GM23248 (cell line): ENCODE data around the gene RECQL.

Experiments used
- EZH2 ChIP-seq: fragments of 200-600 bp; sonication (generic); IDR thresholded peaks from 2 replicates; pipeline ENCODE4 v1.6.1; 2018; ENCODE audit warnings: antibody characterized with exemption, mild to moderate bottlenecking; ENCODE audit not compliant: insufficient read depth, poor library complexity, severe bottlenecking
- EZH2phosphoT487 ChIP-seq: fragments of 200-600 bp; sonication (generic); IDR thresholded peaks from 2 replicates; pipeline ENCODE4 v1.6.1; 2018; ENCODE audit warnings: antibody characterized with exemption, moderate library complexity, mild to moderate bottlenecking, low read depth; ENCODE audit not compliant: insufficient read depth

DNA sequence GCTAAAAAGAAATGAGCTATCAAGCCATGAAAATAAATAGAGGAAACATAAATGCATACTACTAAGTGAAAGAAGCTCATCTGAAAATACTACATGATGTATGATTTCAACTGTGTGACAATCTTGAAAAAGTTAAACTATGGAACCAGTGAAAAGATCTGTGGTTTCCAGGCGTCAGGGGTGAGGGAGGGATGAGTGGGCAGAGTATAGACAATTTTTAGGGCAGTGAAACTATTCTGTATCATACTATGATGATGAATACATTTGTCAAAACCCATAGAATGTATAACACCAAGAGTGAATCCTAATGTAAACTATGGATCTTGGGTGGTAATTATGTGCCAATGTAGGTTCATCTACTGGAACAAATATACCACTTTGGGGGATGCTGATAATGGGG lies 46.0 kb upstream of the RECQL start:
- no peak for TF ChIP-seq EZH2phosphoT487
- no peak for TF ChIP-seq EZH2
